ENCODE data around the gene EPB41L4B.

EPB41L4B gene

GRCh38 chr9:109267555-109267954 is 53.3 kb downstream of the EPB41L4B start:
- DNase-seq: no peak

- no peak for DNase-seq
Observed at GRCh38 chr9:109264877-109265587, 55.8 kb downstream of the EPB41L4B start.

GRCh38 chr9:109263358-109263757 is 57.5 kb downstream of the EPB41L4B start:
- no peak for DNase-seq

GRCh38 chr9:109258481-109259302 is 62.2 kb downstream of the EPB41L4B start:
- DNase-seq: no peak

- DNase-seq: no peak
Observed at GRCh38 chr9:109256336-109256735, 64.5 kb downstream of the EPB41L4B start.

GRCh38 chr9:109255394-109255793 is 65.5 kb downstream of the EPB41L4B start:
- DNase-seq: no peak

- no peak for DNase-seq
Observed at GRCh38 chr9:109254317-109254716, 66.5 kb downstream of the EPB41L4B start.

GRCh38 chr9:109253637-109254284 is 67.1 kb downstream of the EPB41L4B start:
- peak; percentile 30 for DNase-seq

GRCh38 chr9:109253241-109253636 is 67.6 kb downstream of the EPB41L4B start:
- no peak for DNase-seq

- no peak for DNase-seq
Observed at GRCh38 chr9:109252291-109252690, 68.6 kb downstream of the EPB41L4B start.

- no peak for DNase-seq
Observed at GRCh38 chr9:109251776-109252106, 69.1 kb downstream of the EPB41L4B start.

- peak; percentile 9 for DNase-seq
Observed at GRCh38 chr9:109251080-109251775, 69.6 kb downstream of the EPB41L4B start.

GRCh38 chr9:109250771-109251079 is 70.1 kb downstream of the EPB41L4B start:
- no peak for DNase-seq

- DNase-seq: no peak
Observed at GRCh38 chr9:109250311-109250741, 70.5 kb downstream of the EPB41L4B start.

GRCh38 chr9:109249615-109250014 is 71.2 kb downstream of the EPB41L4B start:
- no peak for DNase-seq

- no peak for DNase-seq
Observed at GRCh38 chr9:109248133-109248581, 72.7 kb downstream of the EPB41L4B start.

GRCh38 chr9:109247228-109247627 is 73.6 kb downstream of the EPB41L4B start:
- no peak for DNase-seq

GRCh38 chr9:109246533-109246932 is 74.3 kb downstream of the EPB41L4B start:
- DNase-seq: no peak

- DNase-seq: no peak
Observed at GRCh38 chr9:109245310-109245897, 75.5 kb downstream of the EPB41L4B start.

- peak; percentile 25 for DNase-seq
Observed at GRCh38 chr9:109244179-109245132, 76.4 kb downstream of the EPB41L4B start.

- DNase-seq: no peak
Observed at GRCh38 chr9:109242741-109243140, 78.1 kb downstream of the EPB41L4B start.

GRCh38 chr9:109242014-109242413 is 78.8 kb downstream of the EPB41L4B start:
- DNase-seq: no peak
